ENCODE measurements around the gene GRID1.
"Not testable (repeated sequence)": the region's sequence is repeated elsewhere in the genome, so short reads cannot be mapped to it uniquely, and the experiment has no call there.

Gene GRID1

DNA sequence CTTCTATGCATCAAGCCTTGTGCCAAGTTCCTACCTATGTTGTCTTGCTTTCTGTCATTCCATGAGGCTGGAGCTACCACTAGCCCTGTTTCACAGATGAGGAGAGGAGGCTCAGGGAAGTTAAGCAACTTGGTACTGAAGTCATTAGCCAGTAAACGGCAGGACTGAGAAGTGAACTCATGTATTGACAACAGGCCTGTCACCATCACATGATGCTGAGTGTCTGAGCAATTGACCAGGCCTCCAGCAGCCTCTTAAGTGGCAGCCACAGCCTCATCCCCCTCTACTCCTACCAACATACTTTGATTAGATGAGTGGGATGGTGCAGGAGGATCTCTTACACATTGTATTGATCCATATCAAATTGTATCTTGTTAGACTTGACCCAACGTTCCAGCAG is 317.6 kb downstream of the GRID1 start:
- DNase-seq = no peak

DNA sequence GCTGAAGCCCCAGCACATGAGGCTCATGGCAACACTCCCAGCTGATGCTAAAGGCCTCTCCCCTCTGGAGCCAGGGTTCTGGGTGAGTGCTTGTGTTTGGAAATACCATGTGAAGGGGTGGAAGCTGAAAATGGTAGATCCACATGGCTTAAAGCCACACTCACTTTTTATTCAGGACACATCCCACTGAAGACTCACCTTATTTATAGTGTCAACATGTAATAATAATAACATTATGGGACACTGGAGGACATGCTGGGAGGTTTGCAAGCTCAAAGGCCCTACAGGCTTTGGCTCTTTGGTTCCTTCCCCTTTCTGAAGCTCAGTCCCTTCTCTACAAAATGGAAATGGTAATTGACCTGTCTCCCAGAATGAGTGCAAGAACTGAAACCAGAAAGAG is 318.0 kb downstream of the GRID1 start:
- DNase-seq = no peak

- DNase-seq = no peak
Observed at GRCh38 chr10:86047588-86047987, 319.0 kb downstream of the GRID1 start.

- no peak for DNase-seq
Observed at GRCh38 chr10:86046845-86047460, 319.6 kb downstream of the GRID1 start.

DNA sequence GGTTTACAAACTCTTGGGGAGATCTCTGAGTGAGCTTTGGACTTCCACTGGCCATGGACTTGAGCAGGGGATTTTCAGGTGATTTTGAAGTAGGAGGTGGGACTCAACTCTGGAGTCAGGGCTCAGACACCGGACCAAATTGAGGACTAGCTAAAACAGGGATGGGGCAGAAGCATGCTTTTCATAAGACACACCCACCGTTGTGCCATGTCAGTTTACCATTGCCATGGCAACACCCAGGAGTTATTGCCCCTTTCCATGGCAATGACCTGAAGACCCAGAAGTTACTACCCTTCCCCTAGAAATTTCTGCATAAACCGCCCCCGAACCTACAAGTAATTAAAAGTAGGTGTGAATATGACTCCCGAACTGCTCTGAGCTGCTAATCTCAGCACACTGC is 320.7 kb downstream of the GRID1 start:
- no peak for DNase-seq

- DNase-seq = no peak
Observed at GRCh38 chr10:86044029-86044428, 322.6 kb downstream of the GRID1 start.

DNA sequence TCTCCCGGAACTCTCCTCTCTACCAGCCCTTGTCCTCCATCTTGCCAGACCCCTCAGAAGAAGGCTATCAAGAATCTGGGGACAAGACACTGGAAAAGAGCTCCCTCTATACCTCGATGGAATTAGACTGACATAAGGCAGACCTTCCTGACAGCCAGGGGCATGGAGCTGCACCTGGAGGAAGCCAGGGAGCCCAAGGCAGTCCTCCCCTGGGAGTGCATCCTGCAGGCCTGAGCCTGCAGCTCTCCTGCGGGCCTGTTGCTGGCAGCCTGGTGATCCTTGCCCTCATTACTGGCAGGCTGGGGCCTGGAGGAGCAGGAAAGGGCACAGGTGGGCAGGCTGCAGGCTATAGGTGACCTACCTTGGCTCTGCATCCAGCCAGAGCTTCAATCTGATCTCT is 323.4 kb downstream of the GRID1 start:
- no peak for DNase-seq

GRCh38 chr10:86042161-86042560 is 324.4 kb downstream of the GRID1 start:
- DNase-seq = no peak

DNA sequence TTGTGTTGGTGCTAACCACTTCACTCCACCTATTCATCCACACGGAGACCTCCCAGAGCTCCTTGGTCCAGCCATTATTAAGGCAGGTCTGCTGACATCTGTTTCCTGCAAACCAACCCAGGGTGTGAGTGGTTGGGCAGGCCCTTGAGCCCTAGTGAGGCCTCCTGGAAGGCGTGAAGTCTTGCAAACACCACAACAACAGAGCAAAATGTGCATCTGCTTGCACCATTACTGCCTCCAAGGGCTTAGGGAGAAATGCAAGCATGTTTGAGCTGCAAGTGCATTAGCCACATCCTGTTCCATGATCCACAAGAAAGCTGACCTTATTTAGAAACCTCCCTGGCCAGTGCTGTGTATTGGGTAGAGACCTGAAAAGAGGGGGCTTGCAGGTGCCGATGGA is 325.5 kb downstream of the GRID1 start:
- no peak for DNase-seq

- DNase-seq = no peak
Observed at GRCh38 chr10:86038371-86038770, 328.2 kb downstream of the GRID1 start.

- DNase-seq = no peak
Observed at GRCh38 chr10:86037096-86037495, 329.5 kb downstream of the GRID1 start.

GRCh38 chr10:86036544-86036831 is 330.1 kb downstream of the GRID1 start:
- no peak for DNase-seq

DNA sequence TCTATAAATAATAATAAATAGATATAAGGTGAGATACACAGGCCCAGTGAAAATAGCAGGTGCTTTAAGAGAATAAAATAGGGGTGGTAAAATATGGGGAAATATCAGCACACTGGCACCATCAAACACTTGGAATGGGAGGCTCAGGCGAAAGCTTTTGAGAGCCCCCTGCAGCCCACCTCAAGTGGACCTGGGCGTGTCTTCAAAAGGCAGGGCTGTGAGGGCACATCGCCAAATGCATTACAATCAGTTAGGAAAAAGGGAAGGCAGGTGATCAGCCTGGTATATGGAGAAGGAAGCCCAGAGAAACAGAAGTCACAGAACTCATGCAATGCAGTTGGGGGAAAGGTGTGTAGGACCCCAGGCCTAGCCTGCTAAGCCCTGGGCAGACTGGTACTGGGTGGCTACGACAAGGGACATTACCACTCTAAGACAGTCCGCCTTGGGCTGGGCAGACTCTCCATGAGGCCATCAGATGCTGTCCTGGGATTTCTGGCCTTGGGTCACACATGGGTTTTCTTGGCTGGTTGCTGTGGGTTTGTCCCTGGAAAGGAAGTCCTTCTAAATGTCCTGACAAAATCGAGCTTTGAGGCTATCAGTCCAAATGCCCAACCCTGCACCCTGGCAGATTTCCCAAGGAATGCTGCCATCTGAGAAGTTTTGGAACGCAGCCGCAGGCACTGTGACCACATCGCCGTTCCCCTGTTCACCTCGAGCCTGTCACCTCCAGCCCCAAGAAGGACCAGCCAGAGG is 330.6 kb downstream of the GRID1 start:
- DNase-seq = no peak

- no peak for DNase-seq
Observed at GRCh38 chr10:86034710-86035109, 331.9 kb downstream of the GRID1 start.

- no peak for DNase-seq
Observed at GRCh38 chr10:86033581-86033980, 333.0 kb downstream of the GRID1 start.

- not testable (repeated sequence) for DNase-seq
Observed at GRCh38 chr10:86032087-86032486, 334.5 kb downstream of the GRID1 start.

GRCh38 chr10:86030312-86030711 is 336.3 kb downstream of the GRID1 start:
- no peak for DNase-seq

GRCh38 chr10:86027346-86027745 is 339.2 kb downstream of the GRID1 start:
- DNase-seq = no peak

DNA sequence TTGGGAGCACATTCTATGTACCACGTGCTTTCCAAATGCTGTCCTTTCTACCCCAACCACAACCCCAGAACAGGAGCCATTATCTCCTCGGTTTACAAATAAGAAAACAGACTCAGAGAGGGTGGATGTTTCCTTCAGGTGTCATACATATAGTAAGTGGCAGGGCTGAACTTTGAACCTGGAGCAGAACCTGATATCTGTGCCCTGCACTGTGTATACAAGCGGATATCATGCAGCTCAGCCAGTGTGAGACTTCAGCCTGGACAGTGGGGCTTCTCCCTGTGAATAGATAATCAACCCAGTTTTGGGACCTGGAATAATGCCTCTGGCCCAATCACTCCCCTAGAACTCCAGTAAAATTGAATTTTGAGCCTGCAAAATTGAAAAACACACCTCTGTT is 341.1 kb downstream of the GRID1 start:
- DNase-seq = no peak

GRCh38 chr10:86024281-86025041 is 342.1 kb downstream of the GRID1 start:
- no peak for DNase-seq

DNA sequence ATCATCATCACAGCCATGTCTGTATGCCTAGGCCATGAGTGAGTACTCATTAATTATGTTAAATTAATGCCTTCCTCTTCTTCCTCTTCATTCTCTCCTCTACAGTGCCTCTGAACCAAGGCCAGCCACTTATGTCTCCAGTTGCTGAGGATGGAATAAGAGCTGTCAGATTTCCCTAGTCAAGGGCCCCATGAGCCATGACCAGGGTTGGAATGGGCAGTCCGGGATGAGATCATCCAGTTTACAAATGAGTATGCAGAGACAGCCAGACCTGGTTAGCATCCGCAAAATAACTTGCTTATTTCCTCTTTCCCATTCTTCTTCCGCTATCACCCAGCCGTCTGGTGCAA is 342.7 kb downstream of the GRID1 start:
- no peak for DNase-seq

DNA sequence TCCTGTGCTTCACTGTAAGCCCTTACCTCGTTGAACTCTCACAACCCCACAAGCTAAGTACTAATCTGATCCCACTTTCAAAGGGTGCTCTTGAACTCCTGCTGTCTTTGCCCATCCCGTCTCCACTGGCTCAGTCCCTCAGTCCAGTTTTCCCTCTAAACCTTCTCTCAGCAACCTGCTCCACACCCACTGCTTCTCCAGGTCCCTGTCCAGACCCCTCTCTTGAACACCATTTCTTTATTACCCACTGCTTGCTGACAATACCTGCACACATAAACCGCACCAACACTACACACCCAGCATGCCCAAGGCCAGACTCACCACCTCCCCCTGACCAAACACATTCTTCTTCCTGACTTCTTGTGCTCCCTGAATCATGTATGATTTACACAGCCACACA is 343.3 kb downstream of the GRID1 start:
- no peak for DNase-seq

DNA sequence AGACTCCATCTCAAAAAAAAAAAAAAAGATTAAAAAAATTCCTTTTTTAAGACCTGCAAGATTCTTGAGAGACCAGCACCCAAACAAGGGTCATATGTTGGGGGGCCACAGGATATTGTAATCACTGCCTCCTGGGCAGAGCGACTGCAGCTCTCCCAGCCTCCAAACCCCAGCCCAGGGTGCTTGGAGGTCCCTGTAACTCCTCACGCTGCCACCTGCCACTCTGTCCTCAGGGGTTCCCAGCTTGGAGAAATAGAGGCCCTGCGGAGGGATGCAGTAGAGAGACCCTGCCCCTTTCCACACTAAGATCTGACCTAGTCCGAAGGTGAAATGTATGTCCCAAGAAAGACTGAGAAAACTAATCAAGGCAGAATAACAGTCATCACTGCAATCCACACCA is 343.7 kb downstream of the GRID1 start:
- no peak for DNase-seq

DNA sequence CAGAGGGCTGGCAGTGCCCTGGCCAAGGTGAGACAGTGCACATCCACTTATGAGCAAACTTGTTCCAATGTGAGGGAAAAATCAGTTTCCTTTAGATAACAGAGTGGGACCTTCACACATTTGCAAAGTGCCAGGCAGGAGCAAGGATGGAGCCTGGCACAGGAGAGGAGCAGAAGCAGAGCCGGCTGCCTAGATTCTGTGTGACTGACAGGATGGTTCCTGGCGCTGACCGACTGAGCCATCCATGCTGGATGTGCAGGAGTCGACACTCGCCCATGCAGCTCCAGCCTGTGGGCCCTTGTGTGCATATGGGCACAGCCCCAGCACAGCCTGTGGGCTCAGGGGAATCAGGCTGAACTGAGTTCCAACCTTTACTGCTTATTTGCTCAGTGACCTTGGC is 346.5 kb downstream of the GRID1 start:
- no peak for DNase-seq

DNA sequence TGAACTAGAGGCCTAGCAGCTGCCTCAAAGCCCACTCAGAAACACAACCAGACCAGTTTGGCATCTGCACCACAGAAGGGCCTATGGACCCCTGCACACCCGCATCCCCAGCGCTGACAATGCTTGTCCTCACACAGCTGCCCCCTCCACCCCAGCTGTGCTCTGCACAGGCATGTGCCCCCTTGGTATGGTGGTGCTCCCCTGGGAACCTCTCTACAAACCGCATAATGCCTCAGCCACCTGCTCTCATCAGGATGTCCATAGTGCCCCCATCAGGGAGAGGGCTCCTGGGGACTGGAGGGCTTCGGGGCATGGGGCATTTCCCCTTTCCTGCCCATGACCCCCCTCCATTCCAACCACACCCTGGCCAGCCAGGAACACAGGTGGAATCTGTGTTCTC is 347.5 kb downstream of the GRID1 start:
- no peak for DNase-seq

Data from EL (cell line).